Measurements from ENCODE around the gene UGT1A8. TPM values are rescaled to one million over a fixed set of nuclear protein-coding genes. Genes with fewer than 3 reads are reported as not detected.

The UGT1A8 gene
- total and polyA plus RNA-seq, 9 donors, result not detected

DNA sequence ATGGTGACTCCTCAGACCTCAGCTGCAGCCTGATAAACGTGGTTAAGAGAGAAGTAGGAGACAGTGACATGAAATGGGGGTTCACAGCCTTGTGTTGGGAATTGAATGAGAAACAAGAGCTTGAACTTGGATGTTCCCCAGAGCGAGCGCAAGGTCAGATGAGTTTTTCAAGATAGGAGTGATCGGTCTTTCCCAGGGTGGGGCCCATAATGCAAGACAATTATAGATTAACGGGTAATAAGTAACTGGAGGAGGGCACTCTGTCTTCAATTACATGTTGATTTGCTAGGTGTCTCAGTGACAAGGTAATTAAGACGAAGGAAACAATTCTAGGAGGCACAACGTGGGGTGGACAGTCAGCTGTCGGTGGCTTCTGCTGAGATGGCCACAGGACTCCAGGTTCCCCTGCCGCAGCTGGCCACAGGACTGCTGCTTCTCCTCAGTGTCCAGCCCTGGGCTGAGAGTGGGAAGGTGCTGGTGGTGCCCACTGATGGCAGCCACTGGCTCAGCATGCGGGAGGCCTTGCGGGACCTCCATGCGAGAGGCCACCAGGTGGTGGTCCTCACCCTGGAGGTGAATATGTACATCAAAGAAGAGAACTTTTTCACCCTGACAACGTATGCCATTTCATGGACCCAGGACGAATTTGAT, 95.3 kb downstream of the UGT1A8 start, which contains the start of gene UGT1A5:
UGT1A5 (plus strand) TSS at position 297 of the 651 bp plus-strand sequence; CDS start at position 382, 85 bp downstream.
- 69 to 81% (median 71%) methylated on average over 14 of the region's 14 CpGs for WGBS, 3 donors
- intact Hi-C loops (cut with DNase I), result no loop called here
- H3K27me3 ChIP-seq, result no peaks in the 10 kb centered on the region

DNA sequence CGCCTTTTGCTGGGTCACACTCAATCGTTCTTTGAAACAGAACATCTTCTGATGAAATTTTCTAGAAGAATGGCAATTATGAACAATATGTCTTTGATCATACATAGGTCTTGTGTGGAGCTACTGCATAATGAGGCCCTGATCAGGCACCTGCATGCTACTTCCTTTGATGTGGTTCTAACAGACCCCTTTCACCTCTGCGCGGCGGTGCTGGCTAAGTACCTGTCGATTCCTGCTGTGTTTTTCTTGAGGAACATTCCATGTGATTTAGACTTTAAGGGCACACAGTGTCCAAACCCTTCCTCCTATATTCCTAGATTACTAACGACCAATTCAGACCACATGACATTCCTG, 95.8 kb downstream of the UGT1A8 start:
- no peak for DNase-seq
- 72 to 80% (median 73%) methylated on average over 7 of the region's 7 CpGs for WGBS, 3 donors
- H3K9me3 ChIP-seq, result no peaks in the 10 kb centered on the region
- H3K27me3 ChIP-seq, result no peaks in the 10 kb centered on the region
- H3K27ac ChIP-seq, result no peak overlapping the region
- H3K36me3 ChIP-seq, result no peaks in the 10 kb centered on the region
- H3K4me1 ChIP-seq (ENCODE audit: insufficient read depth), result no peaks in the 10 kb centered on the region
- TF ChIP-seq EP300 (IDR thresholded peaks at IDR 0.05) (no peak), POLR2A (IDR thresholded peaks at IDR 0.05) (no peak), CTCF (IDR thresholded peaks at IDR 0.05) (no peak)
- no peak overlapping the region for H3K4me3 ChIP-seq
- intact Hi-C loops (cut with DNase I), result no loop called here

More for the DNA sequence above, 95.3 kb downstream of the UGT1A8 start, which contains the start of gene UGT1A5:
- DNase-seq, result no peak
- Histone ChIP-seq H3K36me3 (no peaks in the 10 kb centered on the region), H3K4me3 (no peak within 1 kb of the TSS), H3K4me1 (ENCODE audit: insufficient read depth) (no peaks in the 10 kb centered on the region), H3K27ac (no peak within 1 kb of the TSS), H3K9me3 (no peaks in the 10 kb centered on the region)
- TF ChIP-seq CTCF (IDR thresholded peaks at IDR 0.05), result no peak
- TF ChIP-seq POLR2A (IDR thresholded peaks at IDR 0.05), result no peak
- TF ChIP-seq EP300 (IDR thresholded peaks at IDR 0.05), result no peak

GRCh38 chr2:233714121-233714520, 96.7 kb downstream of the UGT1A8 start:
- 60 to 71% (median 68%) methylated on average over 2 of the region's 2 CpGs for WGBS, 3 donors
- TF ChIP-seq EP300 (IDR thresholded peaks at IDR 0.05) (no peak), POLR2A (IDR thresholded peaks at IDR 0.05) (no peak), CTCF (IDR thresholded peaks at IDR 0.05) (no peak)
- no peaks in the 10 kb centered on the region for H3K4me1 ChIP-seq (ENCODE audit: insufficient read depth)
- DNase-seq, result no peak
- intact Hi-C loops (cut with DNase I), result no loop called here
- no peak overlapping the region for H3K4me3 ChIP-seq
- H3K27ac ChIP-seq, result no peak overlapping the region
- no peaks in the 10 kb centered on the region for H3K36me3 ChIP-seq
- no peaks in the 10 kb centered on the region for H3K9me3 ChIP-seq
- H3K27me3 ChIP-seq, result no peaks in the 10 kb centered on the region

DNA sequence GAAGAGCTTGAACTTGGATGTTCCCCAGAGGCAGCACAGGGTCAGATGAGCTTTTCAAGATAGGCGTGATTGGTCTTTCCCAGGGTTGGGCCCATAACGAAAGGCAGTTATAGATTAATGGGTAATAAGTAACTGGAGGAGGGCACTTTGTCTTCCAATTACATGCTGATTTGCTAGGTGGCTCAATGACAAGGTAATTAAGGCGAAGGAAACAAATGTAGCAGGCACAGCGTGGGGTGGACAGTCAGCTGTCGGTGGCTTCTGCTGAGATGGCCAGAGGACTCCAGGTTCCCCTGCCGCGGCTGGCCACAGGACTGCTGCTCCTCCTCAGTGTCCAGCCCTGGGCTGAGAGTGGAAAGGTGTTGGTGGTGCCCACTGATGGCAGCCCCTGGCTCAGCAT, 101.1 kb downstream of the UGT1A8 start, which contains the start of gene UGT1A4:
UGT1A4 (plus strand) TSS at position 185 of the 400 bp plus-strand sequence; CDS start at position 270, 85 bp downstream.
- TF ChIP-seq POLR2A (IDR thresholded peaks at IDR 0.05), result no peak
- no peak for TF ChIP-seq CTCF (IDR thresholded peaks at IDR 0.05)
- TF ChIP-seq EP300 (IDR thresholded peaks at IDR 0.05), result no peak
- Histone ChIP-seq H3K4me1 (ENCODE audit: insufficient read depth) (no peaks in the 10 kb centered on the region), H3K4me3 (no peak within 1 kb of the TSS), H3K27ac (no peak within 1 kb of the TSS), H3K9me3 (no peaks in the 10 kb centered on the region), H3K27me3 (no peaks in the 10 kb centered on the region), H3K36me3 (no peaks in the 10 kb centered on the region)
- DNase-seq, result no peak
- intact Hi-C loops (cut with DNase I), result no loop called here
- WGBS, 3 donors, result 77 to 81% (median 80%) methylated on average over 7 of the region's 7 CpGs

All from ovary (tissue), 9 donors.